ENCODE data around the gene LTO1.

Gene LTO1

GRCh38 chr11:69674267-69674885 lies 777 bp downstream of the LTO1 start:
- no peak for DNase-seq

DNA sequence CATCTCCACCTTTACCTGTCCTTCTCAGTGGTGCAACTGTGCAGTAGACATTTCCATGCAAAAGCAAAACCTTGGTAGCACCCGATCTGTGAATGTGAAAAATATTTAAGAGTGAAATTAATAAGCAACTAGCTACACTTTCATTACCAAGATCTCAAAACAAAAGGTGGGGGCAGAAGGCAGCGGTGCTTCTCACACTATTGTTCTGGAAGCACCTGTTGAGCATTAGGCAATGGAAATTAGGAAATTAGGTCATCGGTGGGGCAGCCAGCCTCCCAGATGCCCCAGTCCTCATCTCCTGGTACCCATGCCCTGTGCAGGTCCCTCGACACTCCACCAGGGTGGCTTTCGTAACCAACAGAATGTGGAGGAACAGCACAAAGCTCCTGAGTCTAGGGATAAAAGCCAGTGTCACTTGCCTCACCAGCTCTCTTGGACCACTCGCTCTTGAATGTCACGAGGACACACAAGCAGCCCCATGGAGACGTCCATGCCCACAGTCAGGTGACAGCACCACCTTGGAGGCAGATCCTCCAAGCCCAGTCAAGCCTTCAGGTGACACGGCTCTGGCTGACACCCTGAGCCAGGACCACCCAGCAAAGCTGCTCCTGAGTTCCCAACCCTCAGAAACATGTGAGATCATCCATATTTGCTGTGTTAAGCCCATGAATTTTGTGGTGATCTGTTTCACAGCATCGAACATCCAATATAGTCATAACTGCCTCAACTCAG lies 3.3 kb downstream of the LTO1 start:
- DNase-seq: no peak

DNA sequence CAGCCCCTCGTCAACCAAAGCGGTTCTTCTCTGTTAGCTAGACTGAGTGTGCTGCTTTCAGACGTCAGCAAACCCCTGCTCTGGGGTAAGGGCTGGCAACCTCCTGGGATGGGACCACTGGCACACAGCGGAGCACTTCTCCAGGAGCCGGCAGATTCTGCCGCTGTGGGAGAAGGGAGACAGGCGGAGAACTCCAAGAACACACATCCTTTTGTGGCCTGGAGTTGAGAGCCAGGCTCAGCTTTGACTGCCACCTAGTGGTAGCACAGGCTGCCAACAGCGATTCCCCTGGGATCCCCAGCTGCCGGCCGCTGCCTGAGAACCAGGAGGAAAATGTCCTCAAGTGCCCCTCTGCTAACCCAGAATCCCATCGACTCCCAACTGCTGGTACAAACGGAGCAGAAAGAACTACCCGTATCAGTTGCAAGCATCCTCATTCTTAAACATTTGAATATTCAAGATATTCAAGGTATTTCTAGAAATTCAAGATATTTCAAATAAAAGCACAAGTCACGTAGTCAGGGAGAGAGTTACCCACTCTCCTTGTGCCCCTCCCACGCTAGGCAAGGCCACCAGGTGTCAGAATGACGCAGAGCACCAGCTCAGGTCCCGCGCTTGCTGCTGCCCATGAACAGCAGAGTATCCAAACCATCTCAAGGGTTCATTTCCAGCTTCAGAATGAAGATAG lies 4.9 kb downstream of the LTO1 start:
- DNase-seq: no peak

DNA sequence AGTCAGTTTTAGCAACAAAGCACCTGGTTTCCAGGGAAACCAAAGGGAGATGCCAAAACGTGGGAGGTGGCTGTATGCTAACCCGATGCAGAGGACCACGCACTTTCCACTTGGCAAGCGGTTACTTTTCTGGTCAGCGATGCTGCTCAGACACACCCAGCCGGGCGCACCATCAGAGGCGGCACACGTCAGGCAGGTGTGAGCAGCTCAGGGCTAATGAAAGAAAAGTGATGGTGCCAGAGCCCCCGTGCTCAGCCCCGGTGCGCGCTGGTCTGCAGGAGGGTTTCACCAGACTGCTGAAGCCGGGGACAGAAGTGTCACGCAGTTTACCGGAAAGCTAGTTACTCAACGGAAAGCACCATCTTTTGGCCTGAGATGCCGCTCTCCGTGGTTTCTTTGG lies 5.7 kb downstream of the LTO1 start:
- DNase-seq: no peak

DNA sequence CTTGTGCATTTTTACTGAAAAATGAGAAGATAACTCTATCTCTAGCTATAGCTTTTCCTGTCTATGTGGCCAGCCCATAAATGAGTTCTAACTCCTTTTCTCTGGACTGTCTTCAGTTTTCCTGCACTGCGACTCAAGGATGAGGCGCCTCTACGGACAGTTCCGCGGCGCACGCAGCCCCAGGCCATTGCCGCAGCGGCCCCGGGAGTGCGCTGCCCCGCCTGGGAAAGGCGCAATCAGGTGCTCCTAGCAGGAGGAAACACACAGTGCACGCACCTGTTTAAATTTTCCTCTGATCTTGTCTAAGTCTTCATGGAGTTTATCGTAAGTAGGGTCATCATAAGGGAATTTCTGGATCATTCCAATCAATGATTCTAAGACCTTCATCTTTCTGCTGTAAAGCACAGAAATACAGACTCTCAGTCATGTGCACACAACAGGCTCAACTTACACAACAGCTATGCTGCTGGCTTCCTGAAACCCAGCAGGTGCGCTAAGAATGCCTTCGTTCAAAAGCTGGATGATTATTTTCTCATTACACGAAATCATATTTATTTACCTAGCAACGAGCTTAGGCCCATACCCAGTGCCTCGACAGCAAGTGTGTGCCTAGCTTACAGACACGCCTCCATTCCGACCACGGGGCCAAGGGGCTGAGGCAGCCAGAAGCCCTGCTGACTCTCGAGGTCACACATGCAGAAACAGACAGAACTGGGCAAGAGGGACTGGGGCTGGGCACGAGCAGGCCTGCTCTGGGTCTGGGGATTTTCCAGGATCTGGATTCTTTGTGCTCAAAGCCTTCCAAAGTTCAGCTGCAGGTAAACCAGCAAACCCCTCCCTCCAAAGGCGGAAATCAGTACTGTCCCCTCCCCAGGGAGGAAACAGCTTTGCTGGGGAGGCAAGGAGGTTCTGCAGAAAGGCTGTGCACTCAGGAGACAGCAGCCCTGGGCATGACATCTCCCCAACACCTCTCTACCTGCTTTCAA lies 7.2 kb downstream of the LTO1 start:
- no peak for DNase-seq

- no peak for DNase-seq
These were observed 8.2 kb downstream of the LTO1 start for GRCh38 chr11:69666752-69667536.

- DNase-seq: no peak
These were observed 8.9 kb downstream of the LTO1 start for GRCh38 chr11:69666261-69666660.

DNA sequence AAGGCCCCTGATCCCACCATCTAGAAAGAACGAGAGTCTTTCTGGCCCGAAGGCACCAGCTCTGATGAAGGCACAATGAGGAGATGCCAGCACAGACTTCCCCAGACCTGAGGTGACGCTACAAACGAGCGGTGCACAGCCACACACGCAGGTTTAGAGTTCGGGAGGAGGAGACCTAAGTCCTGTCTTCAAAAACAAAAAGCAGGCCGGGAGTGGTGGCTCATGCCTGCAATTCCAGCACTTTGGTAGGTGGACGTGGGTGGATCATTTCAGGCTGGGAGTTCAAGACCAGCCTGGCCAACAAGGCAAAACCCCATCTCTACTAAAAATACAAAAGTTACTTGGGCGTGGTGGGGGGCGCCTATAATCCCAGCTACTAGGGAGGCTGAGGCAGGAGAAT lies 9.5 kb downstream of the LTO1 start:
- DNase-seq: no peak

DNA sequence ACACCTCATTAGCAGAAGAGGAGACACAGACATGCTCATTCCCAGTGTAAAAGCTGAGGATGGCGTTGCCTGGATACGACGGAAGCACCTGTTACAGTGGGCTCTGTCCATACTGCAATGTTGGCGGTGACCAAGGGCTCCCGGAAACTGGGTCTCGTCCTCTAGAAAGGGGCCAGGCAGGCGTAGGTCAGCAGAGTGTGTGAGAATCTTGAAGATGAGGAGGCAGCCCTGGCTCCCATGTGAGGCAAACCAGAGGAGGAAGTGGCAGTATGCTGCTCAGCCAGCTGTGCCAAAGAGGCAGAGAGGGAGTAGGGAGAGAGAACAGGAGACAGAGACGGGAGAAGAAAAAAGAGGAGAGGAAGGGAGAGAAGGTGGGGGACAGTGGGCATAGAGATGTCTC lies 10.3 kb downstream of the LTO1 start:
- DNase-seq: no peak

- DNase-seq: no peak
These were observed 10.9 kb downstream of the LTO1 start for GRCh38 chr11:69664103-69664775.

DNA sequence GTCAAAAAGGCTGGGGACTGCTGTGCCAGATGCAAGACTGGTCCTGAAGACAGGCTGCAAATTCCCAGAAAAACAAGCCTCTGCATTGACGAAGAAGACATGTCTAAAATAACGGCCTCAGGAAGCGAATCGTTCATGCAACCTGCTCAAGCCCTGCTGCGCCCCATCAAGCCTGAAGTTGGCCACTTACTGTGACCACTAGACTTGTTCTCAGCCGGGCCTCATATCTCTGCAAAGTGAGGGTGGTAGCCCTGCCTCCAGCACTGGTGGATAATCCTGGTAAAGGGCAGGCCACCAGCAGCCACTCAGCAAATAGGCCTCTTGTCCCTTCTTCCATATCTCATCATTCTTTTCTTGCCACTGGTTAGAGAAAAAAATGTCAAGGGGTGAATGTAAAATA lies 11.8 kb downstream of the LTO1 start:
- DNase-seq: no peak

- DNase-seq: no peak
These were observed 12.3 kb downstream of the LTO1 start for GRCh38 chr11:69662806-69663205.

DNA sequence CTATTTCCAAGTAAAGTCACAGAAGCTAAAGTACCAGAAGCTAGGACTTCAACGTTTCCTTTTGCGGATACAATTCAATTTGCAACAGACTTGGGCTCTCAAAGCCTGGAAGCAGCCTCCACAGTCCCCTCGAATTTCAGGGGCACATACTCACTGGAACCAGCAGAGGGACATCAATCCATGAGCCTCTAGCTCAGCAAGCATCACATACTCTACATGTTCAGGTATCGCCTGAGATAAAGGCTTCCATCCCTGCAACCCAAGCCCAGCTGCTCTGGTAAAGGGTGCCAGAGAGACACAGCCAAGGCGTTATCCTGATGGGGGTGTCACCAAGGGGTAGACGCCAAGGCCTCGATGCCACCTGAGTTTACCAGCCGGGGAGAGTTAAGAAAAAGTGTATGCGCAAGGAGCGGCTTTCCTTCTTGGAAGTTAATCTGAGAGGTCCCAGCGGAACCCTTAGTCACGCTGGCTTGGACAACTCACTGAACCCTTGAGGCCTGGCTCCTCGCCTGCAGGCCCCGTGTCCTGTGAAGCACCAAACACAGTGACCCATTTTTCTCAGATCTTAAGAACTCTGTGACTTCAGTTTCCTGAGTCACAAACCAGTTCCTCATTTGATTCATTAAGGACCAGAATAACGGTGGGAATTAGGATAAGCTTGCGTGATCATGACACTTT lies 13.0 kb downstream of the LTO1 start:
- DNase-seq: no peak

GRCh38 chr11:69661413-69661715 lies 13.8 kb downstream of the LTO1 start:
- DNase-seq: no peak

DNA sequence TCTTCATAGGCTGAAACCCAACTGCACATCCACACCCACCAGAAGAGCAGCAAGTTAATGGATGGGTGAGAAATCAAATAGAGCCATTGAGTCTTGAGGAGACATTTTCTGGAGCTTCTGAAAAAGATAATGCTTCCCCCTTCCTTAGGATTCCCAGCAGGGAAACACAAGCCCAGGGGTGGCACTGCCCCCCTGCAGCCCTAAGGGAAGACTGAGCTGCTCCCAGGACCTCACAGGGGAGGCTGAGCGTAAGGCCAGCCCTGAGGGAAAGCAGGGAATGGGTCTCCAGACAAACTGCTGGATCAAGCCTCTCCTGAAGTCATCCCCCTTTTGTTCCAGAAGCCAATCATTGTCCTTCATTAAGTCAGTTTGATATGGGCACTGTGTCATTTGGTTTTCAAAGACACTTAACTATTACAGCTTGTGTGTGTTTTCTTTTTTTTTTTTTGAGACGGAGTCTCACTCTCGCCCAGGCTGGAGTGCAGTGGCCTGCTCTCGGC lies 15.1 kb downstream of the LTO1 start:
- no peak for DNase-seq

DNA sequence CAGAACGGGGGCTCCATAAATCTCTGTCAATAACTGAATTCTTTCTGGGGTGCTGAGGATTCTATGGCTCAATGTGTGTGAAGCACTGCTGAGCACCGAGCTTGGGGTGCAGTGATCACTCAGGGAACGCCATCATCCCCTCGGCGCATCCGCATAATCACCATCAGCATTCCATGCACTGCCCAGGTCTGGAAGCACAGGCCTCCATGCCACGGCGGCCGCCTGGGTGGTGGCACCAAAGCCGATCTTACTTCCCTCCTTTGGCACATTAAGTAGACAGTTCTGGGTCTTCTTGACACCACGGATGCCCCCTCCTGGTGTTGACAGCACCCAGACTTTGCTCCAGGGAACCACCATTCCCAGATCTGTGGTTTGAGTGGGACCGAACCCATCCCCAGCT lies 15.6 kb downstream of the LTO1 start:
- DNase-seq: no peak

- DNase-seq: no peak
These were observed 16.3 kb downstream of the LTO1 start for GRCh38 chr11:69658626-69659450.

DNA sequence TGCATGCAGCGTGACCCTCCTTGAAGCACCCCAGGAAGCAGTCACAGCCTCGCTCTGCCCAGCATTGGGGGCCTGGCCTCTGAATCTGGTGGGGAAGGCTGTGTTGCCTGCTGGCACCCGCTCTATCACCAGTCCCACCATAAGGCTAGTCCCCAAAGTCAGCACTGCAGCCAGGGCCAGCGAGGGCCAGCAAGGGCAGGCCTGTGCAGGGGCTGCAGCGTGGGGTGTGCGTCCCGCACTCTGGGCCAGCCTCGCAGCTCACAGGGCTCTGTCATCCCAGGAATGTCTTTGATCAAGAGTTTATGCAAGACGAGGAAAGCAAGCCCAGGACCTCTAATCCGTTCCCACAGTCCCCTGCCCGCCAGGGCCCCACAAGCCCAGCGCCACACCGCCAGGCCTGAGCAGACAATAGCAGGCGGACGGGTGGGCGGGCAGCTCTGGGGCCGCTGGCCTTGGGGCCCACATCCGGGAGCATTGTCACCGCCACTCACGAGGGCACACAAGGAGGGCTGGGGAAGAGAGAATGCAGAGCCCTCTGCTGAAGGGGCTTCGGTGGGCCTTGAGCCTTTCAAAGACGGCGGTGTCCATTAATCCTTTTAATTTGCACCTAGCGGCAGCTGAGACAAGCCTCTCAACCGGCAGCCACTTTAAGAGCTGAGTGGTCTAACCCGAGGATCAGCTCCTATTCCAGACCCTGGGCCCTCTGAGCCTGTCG lies 17.1 kb downstream of the LTO1 start:
- DNase-seq: no peak

DNA sequence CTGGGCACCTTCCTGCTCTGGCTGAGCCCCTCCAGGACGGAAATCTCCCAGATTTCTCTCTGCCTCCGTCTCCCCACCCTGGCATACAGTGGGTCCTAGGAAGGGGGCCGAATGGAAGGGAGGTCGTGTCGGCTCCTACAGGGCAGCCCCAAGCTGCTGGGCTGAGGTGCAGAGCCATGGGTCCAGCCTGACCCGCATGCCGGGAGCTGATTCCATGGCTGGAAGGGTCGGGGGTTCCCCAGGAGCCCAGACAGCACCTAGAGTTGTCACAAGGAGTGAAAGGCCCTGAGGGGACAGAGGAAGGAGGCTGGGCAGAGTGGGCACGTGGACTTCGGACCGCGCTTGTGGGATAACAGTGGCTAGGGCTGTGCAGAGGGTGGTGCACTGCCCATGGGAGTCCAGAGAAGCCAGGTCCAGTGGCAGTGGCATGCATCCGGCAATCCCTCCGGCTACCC lies 17.7 kb downstream of the LTO1 start:
- no peak for DNase-seq
